Measurements from ENCODE around the gene NXPH4. TPM values are rescaled to one million over a fixed set of nuclear protein-coding genes. Genes with fewer than 3 reads are reported as not detected.
A peak's percentile ranks its signal among the peaks of the same experiment; 100 is the strongest.

The NXPH4 gene
- total RNA-seq, 4 donors from 2014 or later, result 0.21 to 5.0 (median 2.5) TPM

DNA sequence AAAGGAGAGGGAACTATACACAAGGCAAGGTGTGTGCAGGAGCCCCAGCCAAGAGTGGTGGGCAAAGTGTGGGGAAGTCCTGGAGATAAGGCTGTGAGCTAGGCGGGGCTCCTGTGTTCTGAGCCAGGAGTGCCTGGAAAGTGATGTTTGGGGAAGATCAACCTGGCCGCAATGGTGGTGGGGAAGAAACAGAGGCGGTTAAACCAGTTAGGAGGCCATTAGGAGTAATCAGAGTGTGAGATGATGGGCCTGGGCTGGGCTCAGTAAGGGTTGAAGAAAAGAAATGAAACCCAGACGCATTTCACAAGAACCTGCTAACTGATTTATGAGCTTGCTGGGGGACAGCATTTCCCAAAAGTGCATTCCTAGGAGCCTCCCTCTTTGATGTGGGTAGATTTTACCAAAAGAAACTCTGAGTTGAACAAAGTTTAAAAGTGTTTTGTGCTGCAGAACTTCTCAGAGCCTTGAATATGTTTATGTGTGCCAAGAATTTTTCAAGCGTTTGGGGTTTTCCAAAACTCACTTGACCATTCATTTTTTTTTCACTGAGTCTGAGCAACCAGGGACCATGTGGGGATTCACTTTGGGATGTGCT, 34.9 kb upstream of the NXPH4 start:
- no peak for DNase-seq
- H3K27ac ChIP-seq, result peak overlapping the region; percentile 40 to 87 (median 66)

DNA sequence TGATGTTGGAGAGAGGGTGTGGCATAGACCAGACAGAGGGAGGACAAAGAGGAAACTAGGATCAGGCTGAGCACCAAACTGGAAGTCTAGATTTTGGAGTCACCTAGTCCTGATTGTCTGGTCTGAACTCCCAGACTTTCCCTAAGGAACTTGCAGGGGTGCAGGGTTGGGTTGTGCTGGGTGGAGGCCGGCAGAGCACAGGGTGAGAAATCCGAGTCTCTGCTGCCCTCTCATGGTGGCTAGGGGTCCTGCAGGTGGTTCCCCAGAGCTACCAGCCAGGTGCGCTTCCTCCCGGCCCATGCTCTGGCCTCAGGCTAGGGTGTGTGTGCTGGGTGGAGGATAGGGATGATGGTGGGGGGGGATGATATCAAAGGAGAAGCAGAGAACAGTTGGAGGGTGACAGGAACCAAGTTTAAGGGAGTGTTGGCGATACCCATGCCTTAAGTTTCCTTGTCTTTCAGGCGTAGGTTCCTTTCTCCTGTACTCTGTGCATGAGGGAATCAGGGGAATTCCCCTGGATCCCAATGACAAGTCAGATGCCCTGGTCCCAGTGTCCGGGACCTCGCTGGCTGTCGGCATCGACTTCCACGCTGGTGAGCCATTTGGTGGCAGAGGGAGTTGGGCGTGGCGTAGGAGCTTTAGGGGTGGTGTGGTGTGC, 33.5 kb upstream of the NXPH4 start:
- Histone ChIP-seq H3K36me3 (peaks cover 59 to 92% (median 69%) of the 10 kb centered on the region in 3 donors), H3K4me1 (peaks cover 6 to 53% (median 13%) of the 10 kb centered on the region in 3 donors), H3K4me3 (no peak overlapping the region), H3K9me3 (no peaks in the 10 kb centered on the region), H3K27me3 (no peaks in the 10 kb centered on the region), H3K27ac (peak overlapping the region in 3 of 4 donors; percentile 60 to 87 (median 71))
- no peak for TF ChIP-seq POLR2A (IDR thresholded peaks at IDR 0.05)
- TF ChIP-seq, protein P1, sequence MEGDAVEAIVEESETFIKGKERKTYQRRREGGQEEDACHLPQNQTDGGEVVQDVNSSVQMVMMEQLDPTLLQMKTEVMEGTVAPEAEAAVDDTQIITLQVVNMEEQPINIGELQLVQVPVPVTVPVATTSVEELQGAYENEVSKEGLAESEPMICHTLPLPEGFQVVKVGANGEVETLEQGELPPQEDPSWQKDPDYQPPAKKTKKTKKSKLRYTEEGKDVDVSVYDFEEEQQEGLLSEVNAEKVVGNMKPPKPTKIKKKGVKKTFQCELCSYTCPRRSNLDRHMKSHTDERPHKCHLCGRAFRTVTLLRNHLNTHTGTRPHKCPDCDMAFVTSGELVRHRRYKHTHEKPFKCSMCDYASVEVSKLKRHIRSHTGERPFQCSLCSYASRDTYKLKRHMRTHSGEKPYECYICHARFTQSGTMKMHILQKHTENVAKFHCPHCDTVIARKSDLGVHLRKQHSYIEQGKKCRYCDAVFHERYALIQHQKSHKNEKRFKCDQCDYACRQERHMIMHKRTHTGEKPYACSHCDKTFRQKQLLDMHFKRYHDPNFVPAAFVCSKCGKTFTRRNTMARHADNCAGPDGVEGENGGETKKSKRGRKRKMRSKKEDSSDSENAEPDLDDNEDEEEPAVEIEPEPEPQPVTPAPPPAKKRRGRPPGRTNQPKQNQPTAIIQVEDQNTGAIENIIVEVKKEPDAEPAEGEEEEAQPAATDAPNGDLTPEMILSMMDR (IDR thresholded peaks at IDR 0.05), result peak; percentile 85 to 98 (median 94)
- intact Hi-C loops (cut with DNase I), result loop anchor here (2.0 kb wide), 1 partner anchor 56 kb away; no protein-coding TSS in a partner anchor
- WGBS, 2 donors, result 11 to 73% methylated on average over 2 to 6 of the region's 13 CpGs
- DNase-seq, result no peak

More for the DNA sequence above, 34.9 kb upstream of the NXPH4 start:
- intact Hi-C loops (cut with DNase I), result loop anchor here (2.0 kb wide), 1 partner anchor 55 kb away; no protein-coding TSS in a partner anchor
- Histone ChIP-seq H3K36me3 (peaks cover 53 to 92% (median 64%) of the 10 kb centered on the region in 3 donors), H3K27me3 (no peaks in the 10 kb centered on the region), H3K9me3 (no peaks in the 10 kb centered on the region), H3K4me1 (peaks cover 6 to 67% (median 19%) of the 10 kb centered on the region in 3 donors), H3K4me3 (no peak overlapping the region)
- no peak for TF ChIP-seq POLR2A (IDR thresholded peaks at IDR 0.05)
- 44 to 55% methylated on average over 5 of the region's 5 CpGs for WGBS, 2 donors

DNA sequence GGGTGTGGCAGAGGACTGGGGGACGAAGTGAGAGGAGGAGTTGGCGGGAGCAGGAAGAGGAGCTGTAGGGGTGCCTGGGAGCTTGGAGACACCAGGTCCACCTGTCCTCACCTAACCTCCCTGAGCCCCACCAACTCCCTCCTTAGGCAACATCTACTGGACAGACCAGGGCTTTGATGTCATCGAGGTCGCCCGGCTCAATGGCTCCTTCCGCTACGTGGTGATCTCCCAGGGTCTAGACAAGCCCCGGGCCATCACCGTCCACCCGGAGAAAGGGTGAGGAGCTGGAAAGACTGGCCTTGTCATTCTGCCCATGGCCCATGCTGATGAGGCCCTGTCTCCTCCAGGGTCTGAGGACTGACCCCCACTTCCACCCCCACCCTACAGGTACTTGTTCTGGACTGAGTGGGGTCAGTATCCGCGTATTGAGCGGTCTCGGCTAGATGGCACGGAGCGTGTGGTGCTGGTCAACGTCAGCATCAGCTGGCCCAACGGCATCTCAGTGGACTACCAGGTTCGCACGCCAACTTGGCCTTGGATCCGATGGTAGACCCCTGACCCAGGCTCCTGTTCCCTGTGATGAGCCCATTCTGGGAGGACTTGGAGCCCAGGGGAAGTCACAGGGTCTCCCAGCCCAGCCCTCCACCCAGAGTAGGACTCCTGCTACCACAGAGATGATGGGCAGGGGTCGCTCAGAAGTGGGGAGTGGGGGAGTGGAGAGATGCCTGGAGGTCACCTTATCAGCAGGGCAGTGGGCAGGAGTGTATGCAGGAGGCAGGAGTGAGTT, 32.5 kb upstream of the NXPH4 start:
- H3K27me3 ChIP-seq, result no peaks in the 10 kb centered on the region
- no peaks in the 10 kb centered on the region for H3K9me3 ChIP-seq
- H3K4me3 ChIP-seq, result no peak overlapping the region
- intact Hi-C loops (cut with DNase I), result loop anchor here (2.0 kb wide), 1 partner anchor 57 kb away; no protein-coding TSS in a partner anchor
- WGBS, 2 donors, result 91 to 94% methylated on average over 12 to 17 of the region's 22 CpGs
- peaks cover 63 to 92% (median 69%) of the 10 kb centered on the region in 3 donors for H3K36me3 ChIP-seq
- TF ChIP-seq, protein P1 (IDR thresholded peaks at IDR 0.05), result no peak
- TF ChIP-seq POLR2A (IDR thresholded peaks at IDR 0.05), result no peak
- H3K4me1 ChIP-seq, result peaks cover 6 to 44% (median 13%) of the 10 kb centered on the region in 3 donors
- no peak overlapping the region for H3K27ac ChIP-seq
- no peak for DNase-seq

DNA sequence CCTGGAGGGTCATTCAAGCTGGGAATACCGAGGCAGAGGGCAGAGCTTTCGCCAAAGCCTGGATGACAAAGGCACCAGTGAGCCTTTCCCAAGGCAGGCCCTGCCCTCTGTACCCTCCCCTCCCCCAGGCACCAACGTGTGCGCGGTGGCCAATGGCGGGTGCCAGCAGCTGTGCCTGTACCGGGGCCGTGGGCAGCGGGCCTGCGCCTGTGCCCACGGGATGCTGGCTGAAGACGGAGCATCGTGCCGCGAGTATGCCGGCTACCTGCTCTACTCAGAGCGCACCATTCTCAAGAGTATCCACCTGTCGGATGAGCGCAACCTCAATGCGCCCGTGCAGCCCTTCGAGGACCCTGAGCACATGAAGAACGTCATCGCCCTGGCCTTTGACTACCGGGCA, 31.2 kb upstream of the NXPH4 start:
- intact Hi-C loops (cut with DNase I), result loop anchor here (5.0 kb wide), 1 partner anchor 118 kb away; no protein-coding TSS in a partner anchor
- Histone ChIP-seq H3K4me1 (peaks cover 6 to 31% (median 13%) of the 10 kb centered on the region in 3 donors), H3K27ac (no peak overlapping the region), H3K9me3 (no peaks in the 10 kb centered on the region), H3K4me3 (no peak overlapping the region), H3K27me3 (no peaks in the 10 kb centered on the region), H3K36me3 (peaks cover 50 to 92% (median 62%) of the 10 kb centered on the region in 3 donors)
- DNase-seq, result no peak
- TF ChIP-seq, protein P1 (IDR thresholded peaks at IDR 0.05), result no peak
- TF ChIP-seq POLR2A (IDR thresholded peaks at IDR 0.05), result no peak
- 92 to 100% methylated on average over 1 to 16 of the region's 25 CpGs for WGBS, 2 donors

DNA sequence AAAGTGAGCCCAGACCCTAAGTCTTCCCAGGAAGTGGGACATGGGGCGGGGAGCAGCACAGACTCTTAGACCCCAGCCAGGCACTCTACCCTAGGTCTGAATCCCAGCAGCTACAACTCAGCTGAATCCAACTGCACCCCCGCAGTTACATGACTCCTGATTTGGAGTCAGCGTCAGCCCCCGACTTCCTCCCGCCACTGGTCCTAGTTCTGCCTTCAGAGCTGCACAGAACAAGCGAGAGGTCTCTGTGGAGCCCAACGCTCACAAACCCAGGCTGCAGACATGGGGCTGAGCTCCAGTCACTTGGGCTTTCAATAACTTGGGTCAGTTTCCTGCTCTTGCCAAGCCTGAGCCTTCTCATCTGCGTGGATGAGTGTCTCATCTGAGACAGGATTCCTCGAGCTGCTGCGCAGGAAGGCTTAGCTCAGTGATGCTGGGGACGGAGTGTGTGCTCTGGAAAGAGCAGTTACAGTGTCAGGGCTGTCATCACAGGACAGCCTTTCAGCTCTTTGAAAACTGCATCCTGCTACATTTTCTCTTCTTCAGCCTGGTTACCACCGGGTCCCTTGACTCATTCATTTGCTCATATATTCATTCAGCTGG, 30.6 kb upstream of the NXPH4 start:
- no peak for DNase-seq
- Histone ChIP-seq H3K36me3 (peaks cover 48 to 92% (median 66%) of the 10 kb centered on the region in 3 donors), H3K4me1 (peaks cover 5 to 25% (median 13%) of the 10 kb centered on the region in 3 donors), H3K9me3 (no peaks in the 10 kb centered on the region), H3K4me3 (no peak overlapping the region), H3K27me3 (no peaks in the 10 kb centered on the region), H3K27ac (no peak overlapping the region)
- TF ChIP-seq, protein P1 (IDR thresholded peaks at IDR 0.05), result no peak
- no peak for TF ChIP-seq POLR2A (IDR thresholded peaks at IDR 0.05)
- 82 to 92% methylated on average over 4 to 9 of the region's 12 CpGs for WGBS, 2 donors
- intact Hi-C loops (cut with DNase I), result loop anchor here (5.0 kb wide), 1 partner anchor 119 kb away; no protein-coding TSS in a partner anchor

Data from esophagus squamous epithelium (tissue), 5 donors.